Caco-2 (cell line): ENCODE results near the gene CDH10. TPM values are rescaled to one million over a fixed set of nuclear protein-coding genes. Genes with fewer than 3 reads are reported as not detected.

Experiments
- BruUV-seq: library from RNA; stranded (reverse); fragments of 400-500 nt; replicated peaks from 2 replicates; lab custom pipeline; 2021; lab: Mats Ljungman, UMichigan
- CTCF ChIA-PET: fragments of 300-600 bp; sonication (Branson Sonifier 250); formaldehyde crosslinking; loops from one replicate; lab custom pipeline; 2022; ENCODE audit warnings: antibody characterized with exemption; lab: Charles Lee
- POLR2A ChIA-PET: fragments of 300-600 bp; sonication (Branson Sonifier 250); formaldehyde crosslinking; loops from one replicate; lab custom pipeline; 2022; ENCODE audit warnings: antibody characterized with exemption; lab: Charles Lee
- DNase-seq, 2 experiments: peaks; one replicate each; pipeline versions ENCODE4 v3.0.0 to v3.0.0-alpha.2; 2020 to 2022
- H3K27me3 ChIP-seq: replicated peaks from 2 replicates; pipeline ENCODE4 v1.6.0; 2011; ENCODE audit warnings: low read length; ENCODE audit not compliant: control insufficient read depth, insufficient read depth
- H3K36me3 ChIP-seq: 2 replicates; pipeline ENCODE4 v1.5.1; 2011; ENCODE audit warnings: low read length; ENCODE audit not compliant: control insufficient read depth, insufficient read depth
- H3K4me1 ChIP-seq: fragments of 250-450 bp; sonication (Bioruptor Pico); 2 replicates; pipeline ENCODE4 v1.5.1; 2020; ENCODE audit warnings: mild to moderate bottlenecking
- H3K4me3 ChIP-seq: 2 replicates; pipeline ENCODE4 v1.5.1; 2011; ENCODE audit warnings: low read depth, mild to moderate bottlenecking, control low read depth, low read length
- H3K9me3 ChIP-seq: fragments of 250-450 bp; sonication (Bioruptor Pico); 2 replicates; pipeline ENCODE4 v1.5.1; 2020; ENCODE audit warnings: mild to moderate bottlenecking, moderate library complexity
- H3K27ac Mint-ChIP-seq: one replicate; pipeline ENCODE4 v1.8.0; 2022; ENCODE audit warnings: mixed read lengths; ENCODE audit not compliant: unreplicated experiment
- H3K27me3 Mint-ChIP-seq: one replicate; pipeline ENCODE4 v1.8.0; 2022; ENCODE audit warnings: mixed read lengths; ENCODE audit not compliant: insufficient read depth, unreplicated experiment
- H3K36me3 Mint-ChIP-seq: one replicate; pipeline ENCODE4 v1.8.0; 2022; ENCODE audit warnings: mild to moderate bottlenecking, mixed read lengths; ENCODE audit not compliant: insufficient read depth, unreplicated experiment
- H3K4me1 Mint-ChIP-seq: one replicate; pipeline ENCODE4 v1.8.0; 2022; ENCODE audit warnings: low read depth, mixed read lengths; ENCODE audit not compliant: unreplicated experiment
- H3K4me3 Mint-ChIP-seq: one replicate; pipeline ENCODE4 v1.8.0; 2022; ENCODE audit warnings: mild to moderate bottlenecking, moderate library complexity, mixed read lengths; ENCODE audit not compliant: unreplicated experiment
- H3K9me3 Mint-ChIP-seq: one replicate; pipeline ENCODE4 v1.8.0; 2022; ENCODE audit warnings: mixed read lengths; ENCODE audit not compliant: unreplicated experiment
- CTCF ChIP-seq, 2 experiments: fragments of 200-600 bp in 1 of 2; IDR thresholded peaks; 1 replicate in 1 of 2; 2 replicates in 1 of 2; pipeline versions ENCODE4 v1.5.1 to v1.8.0; 2011 to 2022; ENCODE audit warnings: antibody characterized with exemption in 1 of 2, control low read depth in 1 of 2, inconsistent platforms in 1 of 2, low read depth in 1 of 2, low read length in 1 of 2, mild to moderate bottlenecking in 1 of 2, moderate library complexity in 1 of 2; ENCODE audit not compliant: insufficient read depth in 1 of 2, severe bottlenecking in 1 of 2, unreplicated experiment in 1 of 2
- intact Hi-C: fragments of 100-400 bp; cut with micrococcal nuclease; formaldehyde crosslinking; loops from one replicate; pipeline ENCODE4 v1.10.0; 2022; ENCODE audit not compliant: unreplicated experiment
- total RNA-seq: library from RNA; stranded (reverse); gene quantifications from 2 replicates; pipeline ENCODE4 v1.2.3, GENCODE V29; 2022

The CDH10 gene
- total RNA-seq, 1 experiment from 2014 or later: not detected

DNA sequence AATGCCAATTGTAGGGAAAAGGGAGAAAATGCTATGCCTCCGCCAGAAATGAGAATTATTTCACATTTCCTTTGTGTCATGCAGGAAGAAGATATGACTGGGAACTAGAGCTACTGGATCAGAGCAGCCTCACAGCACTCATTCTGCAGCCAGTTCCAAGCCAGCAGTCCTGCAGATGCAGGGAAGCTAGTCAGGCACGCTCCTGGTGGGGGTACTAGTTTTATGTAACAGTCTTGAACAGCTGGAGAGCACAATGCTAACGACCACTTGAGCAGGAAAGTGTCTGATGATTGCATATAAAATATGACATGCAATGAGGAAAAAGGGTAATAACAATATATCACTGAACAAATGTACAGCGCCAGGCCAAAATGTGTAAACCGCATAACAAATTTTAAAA is 21.7 kb downstream of the CDH10 start:
- Histone ChIP-seq H3K9me3 (no peaks in the 10 kb centered on the region), H3K4me1 (no peaks in the 10 kb centered on the region), H3K4me3 (no peak overlapping the region), H3K36me3 (no peaks in the 10 kb centered on the region), H3K27me3 (no peaks in the 10 kb centered on the region)
- no TSS peak for BruUV-seq
- H3K27me3 Mint-ChIP-seq: peaks cover 3% of the 10 kb centered on the region
- intact Hi-C loops: no loop called here
- no peaks in the 10 kb centered on the region for H3K4me1 Mint-ChIP-seq
- H3K36me3 Mint-ChIP-seq: no peaks in the 10 kb centered on the region
- no peak for DNase-seq
- no peak overlapping the region for H3K27ac Mint-ChIP-seq
- no peak overlapping the region for H3K4me3 Mint-ChIP-seq
- POLR2A ChIA-PET: no interaction called here
- no peaks in the 10 kb centered on the region for H3K9me3 Mint-ChIP-seq
- CTCF ChIA-PET: no interaction called here
- TF ChIP-seq CTCF (IDR thresholded peaks at IDR 0.05; ENCODE audit: insufficient read depth in 1 of 2, low read depth in 1 of 2, low read length in 1 of 2, severe bottlenecking in 1 of 2, unreplicated experiment in 1 of 2): no peak

DNA sequence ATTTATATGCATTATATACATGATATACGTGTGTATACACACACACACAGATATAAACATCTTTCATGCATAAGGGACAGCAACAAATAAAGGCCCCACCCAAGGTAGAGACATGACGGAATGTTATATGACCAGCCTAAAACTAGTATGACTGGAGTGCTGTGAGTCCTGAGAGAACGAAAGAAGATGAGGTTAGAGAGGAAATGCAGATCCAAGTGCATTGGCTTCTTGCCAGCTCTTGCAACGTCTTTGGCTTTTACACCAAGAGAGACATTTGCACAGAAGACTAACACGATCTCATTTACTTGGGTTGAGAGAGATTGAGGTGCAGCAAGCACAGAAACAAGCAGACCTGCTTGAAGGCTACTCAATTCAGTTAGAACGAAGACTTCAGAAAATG is 23.0 kb downstream of the CDH10 start:
- no peak for DNase-seq
- Mint-ChIP-seq H3K4me1 (no peaks in the 10 kb centered on the region), H3K9me3 (no peaks in the 10 kb centered on the region), H3K27ac (no peak overlapping the region), H3K27me3 (peaks cover 3% of the 10 kb centered on the region), H3K4me3 (no peak overlapping the region), H3K36me3 (no peaks in the 10 kb centered on the region)
- H3K4me1 ChIP-seq: no peaks in the 10 kb centered on the region
- H3K36me3 ChIP-seq: no peaks in the 10 kb centered on the region
- H3K4me3 ChIP-seq: no peak overlapping the region
- H3K27me3 ChIP-seq: no peaks in the 10 kb centered on the region
- CTCF ChIA-PET: interaction anchor here (0.5 kb wide), 1 partner anchor 137 kb away, joined by 3 read pairs; no protein-coding TSS in a partner anchor
- no TSS peak for BruUV-seq
- POLR2A ChIA-PET: no interaction called here
- no peak for TF ChIP-seq CTCF (IDR thresholded peaks at IDR 0.05; ENCODE audit: insufficient read depth in 1 of 2, low read depth in 1 of 2, low read length in 1 of 2, severe bottlenecking in 1 of 2, unreplicated experiment in 1 of 2)
- intact Hi-C loops: no loop called here
- H3K9me3 ChIP-seq: no peaks in the 10 kb centered on the region

- Mint-ChIP-seq H3K4me1 (no peaks in the 10 kb centered on the region), H3K27me3 (no peaks in the 10 kb centered on the region), H3K36me3 (no peaks in the 10 kb centered on the region), H3K9me3 (no peaks in the 10 kb centered on the region), H3K4me3 (no peak overlapping the region), H3K27ac (no peak overlapping the region)
- TF ChIP-seq CTCF (IDR thresholded peaks at IDR 0.05; ENCODE audit: insufficient read depth in 1 of 2, low read depth in 1 of 2, low read length in 1 of 2, severe bottlenecking in 1 of 2, unreplicated experiment in 1 of 2): no peak
- no TSS peak for BruUV-seq
- Histone ChIP-seq H3K9me3 (no peaks in the 10 kb centered on the region), H3K4me3 (no peak overlapping the region), H3K36me3 (no peaks in the 10 kb centered on the region), H3K4me1 (no peaks in the 10 kb centered on the region), H3K27me3 (no peaks in the 10 kb centered on the region)
- intact Hi-C loops: no loop called here
- DNase-seq: no peak
- CTCF ChIA-PET: no interaction called here
- POLR2A ChIA-PET: no interaction called here
Measured at GRCh38 chr5:24616566-24616965, 28.2 kb downstream of the CDH10 start.
